ENCODE data around the gene SUN2.

Gene SUN2

GRCh38 chr22:38766076-38766777, 10.4 kb upstream of the SUN2 start:
- ChIA-PET POLR2A (no interaction called here), CTCF (interaction anchor here (0.7 to 10.8 kb wide), 18 partner anchors 10 to 714 kb away, joined by 3 to 197 read pairs (median 8); partner anchors contain the start of genes CBX6, NPTXR and SUN2)
- peak; percentile 92 for TF ChIP-seq CTCF (IDR thresholded peaks at IDR 0.05; ENCODE audit: insufficient read depth, low read length, missing control alignments)
- no peak overlapping the region for H3K4me3 ChIP-seq (ENCODE audit: low read depth, low read length)
- no peak for DNase-seq (ENCODE audit: low read depth, low spot score)

- POLR2A ChIA-PET = interaction anchor here (0.7 kb wide), 1 partner anchor 557 kb away, joined by 3 read pairs; the partner anchor contains the start of gene RPL3
- no peak for DNase-seq (ENCODE audit: low read depth, low spot score)
- CTCF ChIA-PET = interaction anchor here (0.7 to 10.8 kb wide), 4 partner anchors 9 to 162 kb away, joined by 3 to 172 read pairs (median 81); partner anchors contain the start of genes CBX6 and SUN2
- TF ChIP-seq CTCF (IDR thresholded peaks at IDR 0.05; ENCODE audit: insufficient read depth, low read length, missing control alignments) = no peak
- H3K4me3 ChIP-seq (ENCODE audit: low read depth, low read length) = no peak overlapping the region
Measured at GRCh38 chr22:38762551-38762983, 6.8 kb upstream of the SUN2 start.

GRCh38 chr22:38761202-38762162, 5.7 kb upstream of the SUN2 start:
- DNase-seq (ENCODE audit: low read depth, low spot score) = no peak
- TF ChIP-seq CTCF (IDR thresholded peaks at IDR 0.05; ENCODE audit: insufficient read depth, low read length, missing control alignments) = no peak
- POLR2A ChIA-PET = no interaction called here
- CTCF ChIA-PET = interaction anchor here (0.7 to 10.4 kb wide), 3 partner anchors 8 to 163 kb away, joined by 3 to 159 read pairs (median 3); partner anchors contain the start of gene SUN2
- H3K4me3 ChIP-seq (ENCODE audit: low read depth, low read length) = no peak overlapping the region

GRCh38 chr22:38760477-38761201, 4.8 kb upstream of the SUN2 start:
- CTCF ChIA-PET = interaction anchor here (2.3 to 15.1 kb wide), 2 partner anchors 6 to 109 kb away, joined by 11 to 159 read pairs; no protein-coding TSS in a partner anchor
- H3K4me3 ChIP-seq (ENCODE audit: low read depth, low read length) = no peak overlapping the region
- DNase-seq (ENCODE audit: low read depth, low spot score) = no peak
- no peak for TF ChIP-seq CTCF (IDR thresholded peaks at IDR 0.05; ENCODE audit: insufficient read depth, low read length, missing control alignments)
- POLR2A ChIA-PET = no interaction called here

- ChIA-PET CTCF (interaction anchor here (1.0 to 15.1 kb wide), 3 partner anchors 8 to 244 kb away, joined by 3 to 159 read pairs (median 11); no protein-coding TSS in a partner anchor), POLR2A (no interaction called here)
- DNase-seq (ENCODE audit: low read depth, low spot score) = no peak
- no peak for TF ChIP-seq CTCF (IDR thresholded peaks at IDR 0.05; ENCODE audit: insufficient read depth, low read length, missing control alignments)
- no peak overlapping the region for H3K4me3 ChIP-seq (ENCODE audit: low read depth, low read length)
Measured at GRCh38 chr22:38759005-38759404, 3.2 kb upstream of the SUN2 start.

Data from AG04449 (cell line).